HG03025 (cell line): ENCODE results near the gene PLEKHD1.
A peak's percentile ranks its signal among the peaks of the same experiment; 100 is the strongest.
"Not testable (repeated sequence)": the region's sequence is repeated elsewhere in the genome, so short reads cannot be mapped to it uniquely, and the experiment has no call there.

Experiments
- ATAC-seq: cut with Tn5 transposase; IDR thresholded peaks from one replicate; pipeline ENCODE4 v1.9.1; 2021; ENCODE audit warnings: mild to moderate bottlenecking, moderate library complexity; ENCODE audit not compliant: unreplicated experiment, low FRiP score

Gene PLEKHD1

DNA sequence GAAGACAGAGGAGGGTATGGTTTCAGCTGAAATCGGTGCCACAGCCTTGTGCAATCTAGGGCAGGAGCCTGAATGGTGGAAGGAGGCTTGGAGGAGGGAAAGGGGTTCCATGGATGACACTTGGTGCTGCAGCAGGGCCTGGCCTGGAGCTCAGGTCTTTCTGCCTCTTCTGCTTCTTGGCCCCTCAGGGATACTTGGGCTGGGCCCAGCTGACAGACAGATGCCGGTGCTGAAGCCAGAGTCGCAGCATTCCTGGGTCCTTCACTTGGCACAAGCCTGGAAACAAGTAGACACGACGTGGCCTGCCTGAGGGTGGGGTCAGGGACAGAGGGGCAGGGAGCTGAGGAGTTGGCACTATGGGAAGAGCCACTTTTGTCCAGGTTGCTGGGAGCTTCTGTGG, 4.4 kb upstream of the PLEKHD1 start:
- ATAC-seq, result no peak

DNA sequence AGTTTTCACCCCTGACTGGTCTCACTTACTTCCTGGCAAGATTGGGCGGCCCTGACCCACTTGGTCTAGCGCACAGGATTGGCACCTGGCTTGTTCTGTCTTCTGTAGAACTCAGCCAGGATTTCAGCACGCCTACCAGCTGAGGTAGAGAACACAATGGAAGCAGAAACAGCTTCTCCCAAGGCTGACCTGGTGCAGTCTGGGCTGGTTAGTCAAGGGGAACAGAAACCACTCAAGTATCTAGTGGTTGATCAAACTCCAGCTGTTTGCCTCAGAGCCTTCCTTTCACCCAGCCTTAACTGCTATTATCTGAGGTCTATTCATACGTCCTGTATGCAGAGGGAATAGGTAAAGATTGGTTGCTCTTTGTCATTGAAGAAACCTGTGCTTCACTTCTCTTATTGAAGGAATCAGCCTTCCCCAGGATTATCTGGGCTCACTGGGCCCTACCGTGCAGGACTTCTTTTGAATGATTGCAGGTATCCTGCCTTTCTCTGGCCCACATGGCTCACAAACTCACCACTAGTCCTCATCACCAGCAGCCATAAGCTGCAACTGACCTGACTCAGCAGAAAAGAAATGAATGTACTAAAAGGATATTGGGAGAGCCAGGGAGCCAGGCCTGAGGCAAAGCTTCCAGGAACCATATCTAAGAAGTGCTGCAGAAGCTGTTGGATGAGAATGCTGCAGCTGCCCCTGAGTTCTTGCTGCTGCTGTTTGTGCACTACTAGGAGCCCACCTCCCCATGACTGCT, 2.5 kb upstream of the PLEKHD1 start:
- peak; percentile 72 for ATAC-seq

DNA sequence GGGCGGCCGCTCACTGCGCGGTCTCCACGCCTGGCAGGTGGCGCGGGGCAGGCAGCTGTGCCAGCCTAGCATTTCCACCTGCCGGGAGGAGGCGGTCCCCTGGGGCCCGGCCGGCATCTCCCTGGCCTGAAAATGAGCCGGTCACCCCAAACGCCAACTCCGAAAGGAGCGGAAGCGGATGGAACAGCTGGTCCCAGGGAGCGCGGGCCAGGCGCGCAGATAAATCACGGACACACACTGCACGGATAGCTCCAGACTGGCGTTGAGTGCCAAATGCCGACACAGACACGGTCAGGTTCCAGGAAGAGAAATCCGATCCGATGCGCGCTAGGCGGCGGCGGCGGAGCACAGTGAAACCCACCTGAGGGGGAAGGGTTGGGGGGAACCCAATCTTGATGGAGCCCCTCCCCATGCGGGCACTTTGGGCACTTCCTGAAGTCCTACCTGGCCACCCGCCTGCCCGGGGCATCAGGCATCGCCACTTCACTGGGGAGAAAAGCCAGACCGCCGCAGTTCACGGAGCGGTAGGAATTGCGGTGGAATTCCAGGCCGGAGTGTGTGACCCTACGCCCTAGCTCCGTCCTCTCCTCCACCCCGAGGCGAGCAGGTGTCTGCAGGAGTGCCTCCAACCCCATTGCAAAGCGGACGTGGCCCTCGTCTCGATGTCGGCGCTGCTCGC, 624 bp upstream of the PLEKHD1 start:
- no peak for ATAC-seq

DNA sequence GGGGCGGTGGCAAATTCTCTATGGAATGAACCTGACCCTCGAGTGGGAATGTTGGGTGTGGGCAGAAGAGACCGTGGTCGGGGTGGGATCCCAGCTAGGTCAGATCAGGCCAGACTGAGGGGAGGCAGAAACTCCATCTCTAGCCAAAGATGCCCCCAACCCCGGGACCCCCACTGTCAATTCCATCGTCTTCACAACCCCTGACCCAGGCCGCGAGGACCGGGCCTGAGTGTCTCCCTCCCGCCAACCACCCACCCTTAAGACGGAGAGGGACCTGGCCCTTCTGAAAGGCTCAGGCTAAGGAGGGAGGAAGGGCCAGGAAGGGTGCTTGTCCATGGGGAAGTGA, 760 bp downstream of the PLEKHD1 start:
- no peak for ATAC-seq

DNA sequence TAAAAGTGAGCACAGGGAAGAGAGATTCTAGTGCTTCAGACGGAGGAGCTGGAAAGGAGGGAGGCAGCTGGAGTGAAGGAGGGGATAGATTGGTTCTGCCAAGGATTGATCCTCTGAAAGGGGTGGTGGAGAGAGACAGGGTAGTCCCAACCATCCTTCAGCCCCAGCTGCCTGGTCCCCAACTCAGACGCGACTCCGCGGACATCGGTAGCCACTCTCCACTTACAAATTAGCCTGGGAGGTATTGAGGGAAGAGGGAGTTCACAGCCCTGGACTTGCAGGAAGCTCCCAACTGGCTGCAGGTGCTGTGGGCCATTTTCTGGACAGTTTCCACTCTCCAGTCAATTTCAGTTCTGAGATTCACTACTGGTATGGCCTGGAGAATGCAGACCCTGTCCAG, 1.2 kb downstream of the PLEKHD1 start:
- no peak for ATAC-seq

DNA sequence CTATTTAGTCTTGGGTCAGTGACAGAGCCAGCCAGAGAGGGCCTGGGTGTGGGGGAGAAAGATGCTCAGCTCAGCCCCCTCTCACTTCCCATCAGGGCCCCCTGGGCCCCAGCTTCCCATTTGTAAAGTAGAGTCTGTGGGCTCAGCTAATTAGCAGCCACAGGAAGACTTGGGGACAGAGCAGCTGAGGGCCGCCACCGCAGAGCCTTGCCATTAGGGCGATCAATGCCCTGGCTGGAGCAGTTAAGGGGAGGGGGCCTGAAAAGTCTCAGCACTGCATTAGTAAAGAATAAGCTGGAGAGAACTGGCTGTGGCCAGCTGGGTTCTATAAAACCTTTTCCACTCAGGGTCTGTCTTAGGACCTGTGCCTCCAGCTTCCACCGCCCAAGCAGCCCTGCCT, 2.7 kb downstream of the PLEKHD1 start:
- ATAC-seq, result no peak

DNA sequence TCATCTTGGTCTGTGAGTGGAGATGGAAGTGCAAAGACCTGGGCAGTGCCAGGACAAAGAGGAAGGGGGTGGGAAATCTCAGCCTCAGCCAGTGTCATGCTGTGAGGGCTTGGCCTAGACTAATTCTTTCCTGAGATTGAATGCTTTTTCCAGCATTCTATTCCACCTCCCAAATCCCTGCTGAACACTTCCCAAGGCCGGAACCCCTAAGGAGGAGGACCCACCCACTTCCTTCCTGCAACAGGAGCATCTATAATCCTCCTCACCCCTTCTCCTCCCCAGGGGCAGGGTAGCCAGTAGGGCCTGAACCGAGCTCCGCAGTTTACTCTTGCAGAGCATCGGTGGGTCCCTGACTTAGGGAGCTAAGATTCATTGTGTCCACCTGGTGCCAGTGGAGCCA, 3.2 kb downstream of the PLEKHD1 start:
- no peak for ATAC-seq

DNA sequence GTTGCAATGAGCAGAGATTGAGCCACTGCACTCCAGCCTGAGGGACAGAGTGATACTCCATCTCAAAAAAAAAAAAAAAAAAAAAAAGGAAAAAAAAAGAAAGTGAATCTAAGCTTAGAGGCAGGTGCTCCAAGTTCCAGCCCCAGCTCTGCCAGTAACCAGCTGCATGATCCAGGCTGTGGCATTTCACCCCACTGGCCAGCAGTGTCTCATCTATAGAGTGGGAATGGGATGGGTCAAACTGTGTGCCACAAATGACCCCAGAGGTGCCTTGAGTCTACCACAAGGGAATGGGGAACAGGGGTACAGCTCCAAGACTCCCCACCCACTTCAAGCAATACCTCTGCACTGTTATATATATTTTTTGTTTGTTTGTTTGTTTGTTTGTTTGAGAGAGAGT, 5.0 kb downstream of the PLEKHD1 start:
- ATAC-seq, result no peak

DNA sequence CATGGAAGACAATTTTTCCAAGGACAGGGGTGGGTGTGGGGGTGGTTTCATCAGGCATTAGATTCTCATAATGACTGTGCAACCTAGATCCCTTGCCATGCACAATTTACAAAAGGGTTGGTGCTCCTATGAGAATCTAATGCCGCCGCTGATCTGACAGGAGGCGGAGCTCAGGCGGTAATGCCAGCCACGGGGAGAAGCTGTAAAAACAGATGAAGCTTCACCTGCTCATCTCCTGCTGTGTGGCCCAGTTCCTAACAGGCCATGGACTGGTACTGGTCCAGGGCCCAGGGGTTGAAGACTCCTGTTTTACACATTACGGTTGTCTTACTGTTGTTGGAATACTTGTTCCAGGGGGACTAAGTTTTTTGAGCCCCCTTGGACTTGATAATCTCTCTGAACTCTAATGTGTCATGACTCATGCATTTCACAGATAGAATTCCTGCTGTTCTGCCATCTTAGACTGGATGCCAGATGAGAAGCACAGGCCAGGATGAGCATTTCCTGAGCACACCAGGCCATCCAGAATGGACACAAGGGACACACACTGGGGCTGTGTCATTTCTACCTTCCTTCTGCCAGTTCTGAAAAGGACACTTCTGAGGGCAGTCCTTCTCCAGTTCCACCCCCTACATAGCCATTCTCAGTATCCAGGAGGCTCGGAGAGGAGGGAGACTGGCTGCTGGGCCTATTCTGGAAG, 5.8 kb downstream of the PLEKHD1 start:
- no peak for ATAC-seq

DNA sequence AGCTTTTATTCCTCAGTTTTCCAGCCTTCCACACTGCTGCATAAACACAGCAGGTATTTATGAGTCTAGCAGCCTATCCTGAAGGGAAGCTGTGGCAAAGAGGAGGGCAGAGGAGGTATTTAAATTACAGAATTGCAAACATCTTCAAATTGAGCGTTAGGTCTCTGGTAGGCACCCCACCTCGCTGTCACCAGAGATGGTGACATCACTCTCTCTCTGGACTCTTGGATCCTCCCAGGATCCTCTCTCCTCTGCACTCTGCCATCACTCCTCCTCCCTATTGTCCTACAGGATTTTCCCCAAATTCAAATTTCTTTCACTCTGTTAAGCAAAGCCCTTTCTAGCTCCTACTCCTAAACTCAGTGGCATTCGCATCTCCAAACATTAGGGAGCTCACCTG, 6.7 kb downstream of the PLEKHD1 start:
- no peak for ATAC-seq

DNA sequence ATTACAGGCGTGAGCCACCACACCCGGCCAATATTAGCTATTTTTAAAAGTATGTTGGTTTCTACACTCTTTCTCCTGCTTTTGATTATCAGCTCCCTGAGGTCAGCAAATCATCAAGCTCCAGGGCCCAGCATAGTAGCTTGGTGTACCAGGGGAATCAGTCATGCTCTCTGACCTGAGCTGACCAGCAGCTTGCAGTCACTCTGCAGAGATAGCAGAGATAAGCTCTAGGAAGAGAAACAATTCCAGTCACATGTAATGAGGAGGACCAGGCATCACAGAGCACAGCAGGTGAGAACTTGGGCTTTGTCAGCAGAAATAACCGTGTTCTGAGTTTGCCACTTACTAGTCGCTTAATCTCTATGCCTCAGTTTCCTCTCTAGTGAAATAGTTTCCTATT, 8.5 kb downstream of the PLEKHD1 start:
- no peak for ATAC-seq

DNA sequence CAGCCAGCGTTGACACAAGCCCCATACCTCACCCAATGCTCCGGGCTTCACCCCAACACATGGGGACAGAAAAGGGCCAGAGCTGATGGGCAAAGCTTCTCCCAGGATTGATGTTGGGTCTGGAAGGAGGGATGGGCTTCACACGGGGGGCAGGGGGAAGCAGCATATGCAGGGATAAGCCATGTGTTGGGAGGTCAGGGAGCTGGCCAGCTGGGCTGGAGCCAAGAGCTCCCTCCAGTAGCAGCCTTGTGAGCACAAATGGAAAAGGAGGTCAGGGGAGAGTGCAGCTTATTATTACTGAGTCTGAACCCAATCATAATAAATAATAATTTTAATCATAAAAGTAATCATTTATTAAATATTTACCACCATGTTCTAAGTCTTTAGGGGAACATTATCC, 9.3 kb downstream of the PLEKHD1 start:
- ATAC-seq, result no peak

DNA sequence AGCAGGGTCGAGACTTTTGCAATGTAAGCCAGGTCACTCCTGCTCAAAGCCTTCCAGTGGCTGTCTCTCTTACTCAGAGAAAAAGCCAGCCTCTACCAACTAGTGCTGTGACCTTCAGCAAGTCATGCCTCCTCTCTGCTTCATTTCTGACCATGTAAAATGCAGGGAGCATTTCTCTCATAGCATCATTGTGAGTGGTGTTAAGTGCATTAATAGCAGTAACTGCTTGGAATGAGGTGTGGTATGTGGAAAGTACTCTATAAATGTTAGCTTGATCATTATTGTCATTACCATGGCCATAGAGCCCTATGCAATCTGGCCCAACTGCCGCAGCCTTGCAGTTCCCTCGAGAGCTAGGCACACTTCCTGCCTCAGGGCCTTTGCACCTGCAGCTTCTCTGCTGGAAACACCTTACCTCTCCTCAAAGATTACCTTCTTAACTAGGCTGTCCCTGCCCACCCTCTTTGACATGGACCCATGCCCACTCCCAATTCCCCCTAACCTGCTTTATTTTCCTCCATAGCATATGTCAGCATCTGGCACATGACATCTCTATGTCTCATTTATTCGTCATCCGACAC, 10.9 kb downstream of the PLEKHD1 start:
- ATAC-seq, result no peak

DNA sequence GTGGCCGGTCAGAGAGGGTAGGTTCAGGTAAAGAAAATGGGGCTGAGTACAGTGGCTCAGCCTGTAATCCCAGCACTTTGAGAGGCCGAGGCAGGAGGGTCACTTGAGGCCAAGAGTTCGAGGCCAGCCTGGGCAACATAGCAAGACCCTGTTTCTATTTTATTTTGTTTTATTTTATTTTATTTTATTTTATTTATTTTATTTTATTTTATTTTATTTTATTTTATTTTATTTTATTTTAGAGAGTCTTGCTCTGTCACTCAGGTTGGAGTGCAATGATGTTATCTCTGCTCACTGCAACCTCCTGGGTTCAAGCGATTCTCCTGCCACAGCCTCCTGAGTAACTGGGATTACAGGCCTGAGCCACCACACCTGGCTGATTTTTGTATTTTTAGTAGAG, 13.3 kb downstream of the PLEKHD1 start:
- ATAC-seq, result not testable (repeated sequence)

DNA sequence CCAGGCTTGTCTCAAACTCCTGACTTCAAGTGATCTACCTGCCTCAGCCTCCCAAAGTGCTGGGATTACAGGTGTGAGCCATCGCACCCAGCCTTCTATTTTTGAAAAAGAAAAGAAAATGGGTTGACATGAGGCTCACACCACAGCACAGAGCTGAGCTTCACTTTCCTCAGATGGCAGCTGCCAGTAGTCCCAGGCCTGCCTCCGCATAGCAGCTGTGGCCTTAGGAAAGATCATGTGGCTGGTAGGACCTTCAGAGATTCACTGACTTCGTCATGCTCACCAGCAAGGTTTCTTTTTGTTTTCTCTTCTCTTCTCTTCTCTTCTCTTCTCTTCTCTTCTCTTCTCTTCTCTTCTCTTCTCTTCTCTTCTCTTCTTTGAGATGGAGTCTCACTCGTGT, 13.8 kb downstream of the PLEKHD1 start:
- not testable (repeated sequence) for ATAC-seq

DNA sequence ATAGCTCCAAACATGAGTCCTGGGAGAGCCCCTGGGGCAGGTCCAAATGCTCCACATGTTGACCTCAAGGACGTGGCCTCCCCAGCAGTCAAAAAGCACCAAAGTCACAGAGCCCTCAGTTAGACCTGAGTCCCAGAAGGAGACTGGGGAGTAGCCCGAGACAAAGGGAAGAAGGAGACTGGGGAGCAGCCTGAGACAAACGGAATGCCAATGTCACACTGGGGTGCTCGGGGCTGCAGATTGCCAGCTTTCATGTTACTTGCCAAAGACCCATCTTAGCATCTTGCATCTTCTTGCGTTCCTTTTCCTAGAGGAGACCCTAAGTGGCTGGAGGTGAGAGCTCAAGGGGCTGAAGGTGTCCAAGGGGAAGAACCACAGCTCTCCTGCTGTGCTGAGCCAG, 14.9 kb downstream of the PLEKHD1 start:
- no peak for ATAC-seq

DNA sequence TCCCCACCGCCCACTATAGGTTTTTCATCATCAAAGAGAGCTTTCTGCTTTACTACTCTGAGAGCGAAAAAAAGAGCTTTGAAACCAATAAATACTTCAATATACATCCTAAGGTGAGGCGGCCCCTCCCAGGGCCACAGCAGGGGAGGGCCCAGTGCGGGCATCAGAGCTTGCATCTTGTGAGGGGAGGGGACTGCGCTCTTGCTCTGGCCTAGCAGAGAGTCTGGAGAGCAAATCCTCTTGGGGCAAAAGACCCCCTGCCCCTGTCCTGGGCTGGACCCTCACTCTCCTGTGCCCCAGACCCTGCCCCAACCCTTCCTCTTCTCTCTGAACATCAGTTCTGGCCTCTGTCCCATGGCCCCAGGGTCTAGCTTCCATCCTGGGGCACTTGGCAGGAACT, 15.6 kb downstream of the PLEKHD1 start:
- ATAC-seq, result no peak

DNA sequence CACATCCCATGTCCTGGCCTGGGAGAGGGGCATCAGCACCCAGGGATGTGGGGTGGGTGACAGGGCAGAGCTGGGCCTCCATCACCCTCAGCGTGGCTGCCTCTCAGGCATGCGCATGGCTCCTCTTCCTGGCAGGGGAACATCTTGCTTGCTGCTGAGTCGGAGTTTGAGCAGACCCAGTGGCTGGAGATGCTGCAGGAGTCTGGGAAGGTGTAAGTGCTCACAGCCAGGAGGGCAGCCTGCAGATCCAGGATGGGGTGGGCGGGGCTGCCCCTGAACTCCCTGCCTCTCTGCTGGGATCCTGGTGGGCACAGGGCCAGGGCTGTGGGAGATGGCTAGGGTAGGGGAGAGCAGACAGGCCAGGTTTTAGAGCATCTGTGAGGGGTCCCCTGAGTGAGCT, 16.2 kb downstream of the PLEKHD1 start:
- ATAC-seq, result no peak

DNA sequence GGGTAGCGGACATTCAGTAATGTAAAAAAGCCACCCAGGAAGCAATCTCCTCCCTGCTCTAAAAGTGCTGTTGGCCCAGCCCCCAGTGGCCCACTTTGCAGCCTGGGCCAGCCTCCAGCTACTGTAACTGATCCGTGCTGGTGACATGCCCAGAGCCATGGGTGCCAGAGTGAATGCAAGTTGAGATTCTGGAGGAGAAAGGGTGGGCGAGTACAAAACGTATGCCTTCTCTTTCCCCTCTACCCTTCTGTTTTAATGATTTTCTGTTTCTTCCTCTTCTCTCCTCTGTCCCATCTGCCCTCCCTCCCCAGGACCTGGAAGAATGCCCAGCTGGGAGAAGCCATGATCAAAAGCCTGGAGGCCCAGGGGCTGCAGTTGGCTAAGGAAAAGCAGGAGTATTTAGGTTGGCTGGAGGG, 16.9 kb downstream of the PLEKHD1 start:
- ATAC-seq, result no peak

DNA sequence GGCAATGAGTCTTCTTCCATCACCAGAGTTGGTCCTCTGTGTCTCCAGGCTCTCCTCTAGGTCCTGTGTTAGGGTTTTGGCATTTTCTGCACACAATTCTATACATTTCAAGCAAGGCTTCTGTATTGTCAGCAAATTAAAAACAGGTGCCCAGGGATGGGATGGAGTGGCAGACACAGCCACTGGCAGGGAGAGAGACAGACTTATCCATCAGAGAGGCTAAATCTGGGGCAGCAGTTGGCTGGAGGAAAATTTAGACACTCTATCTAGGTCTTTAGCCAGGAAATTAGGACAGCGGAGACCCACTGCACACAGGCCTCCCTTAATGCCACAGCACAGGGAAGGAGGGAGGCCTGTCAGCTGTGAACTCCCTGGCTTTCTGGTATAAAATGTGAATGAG, 20.2 kb downstream of the PLEKHD1 start:
- ATAC-seq, result no peak
